WTC11 (cell line): ENCODE data around the gene SATB1.
A peak's percentile ranks its signal among the peaks of the same experiment; 100 is the strongest.

ENCODE experiments used
- ATF3 ChIP-seq: sonication (generic); formaldehyde crosslinking; conservative IDR thresholded peaks from 2 replicates; pipeline ENCODE4 v1.8.1; 2022; ENCODE audit warnings: mild to moderate bottlenecking, missing genetic modification reagents
- CREB1 ChIP-seq: sonication (generic); formaldehyde crosslinking; IDR thresholded peaks from 2 replicates; pipeline ENCODE4 v1.8.0; 2023; ENCODE audit warnings: mild to moderate bottlenecking, missing genetic modification reagents
- CTCF ChIP-seq: fragments of 200-600 bp; IDR thresholded peaks from 2 replicates; pipeline ENCODE4 v1.8.0; 2022; ENCODE audit warnings: antibody characterized with exemption
- FOXK1 ChIP-seq: sonication (generic); formaldehyde crosslinking; IDR thresholded peaks from 2 replicates; pipeline ENCODE4 v1.8.0; 2022; ENCODE audit warnings: mild to moderate bottlenecking, moderate library complexity, missing genetic modification reagents
- HMGXB4 ChIP-seq: sonication (generic); formaldehyde crosslinking; IDR thresholded peaks from 2 replicates; pipeline ENCODE4 v1.8.1; 2023; ENCODE audit warnings: mild to moderate bottlenecking, moderate library complexity, missing genetic modification reagents
- MAX ChIP-seq: sonication (generic); formaldehyde crosslinking; IDR thresholded peaks from 2 replicates; pipeline ENCODE4 v1.8.0; 2022; ENCODE audit warnings: mild to moderate bottlenecking, missing genetic modification reagents
- SMAD3 ChIP-seq: sonication (generic); formaldehyde crosslinking; IDR thresholded peaks from 2 replicates; pipeline ENCODE4 v1.8.0; 2022; ENCODE audit warnings: missing genetic modification reagents, mild to moderate bottlenecking, borderline replicate concordance
- SOX15 ChIP-seq: fragments of 250-450 bp; sonication (Bioruptor Pico); IDR thresholded peaks from 2 replicates; pipeline ENCODE4 v1.9.0; 2021; ENCODE audit warnings: mild to moderate bottlenecking
- SP1 ChIP-seq: sonication (generic); formaldehyde crosslinking; conservative IDR thresholded peaks from 2 replicates; pipeline ENCODE4 v1.8.1; 2022; ENCODE audit warnings: missing genetic modification reagents
- TEAD4 ChIP-seq: sonication (generic); formaldehyde crosslinking; IDR thresholded peaks from 2 replicates; pipeline ENCODE4 v1.8.0; 2022; ENCODE audit warnings: mild to moderate bottlenecking, missing genetic modification reagents
- ZBTB43 ChIP-seq: sonication (generic); formaldehyde crosslinking; IDR thresholded peaks from 2 replicates; pipeline ENCODE4 v1.8.1; 2023; ENCODE audit warnings: mild to moderate bottlenecking, missing genetic modification reagents
- ZNF425 ChIP-seq: fragments of 250-450 bp; sonication (Bioruptor Pico); conservative IDR thresholded peaks from 2 replicates; pipeline ENCODE4 v1.9.0; 2021; ENCODE audit warnings: mild to moderate bottlenecking

- TF ChIP-seq CTCF (no peak), ZNF425 (CRISPR knock-in tag) (no peak), SMAD3 (CRISPR knock-in tag) (no peak), SOX15 (CRISPR knock-in tag) (no peak), HMGXB4 (CRISPR knock-in tag) (0 out of 2 replicates have a peak, but pooled peaks have one; percentile 47), FOXK1 (CRISPR knock-in tag) (no peak), CREB1 (CRISPR knock-in tag) (no peak), SP1 (CRISPR knock-in tag) (no peak), MAX (CRISPR knock-in tag) (no peak), TEAD4 (CRISPR knock-in tag) (no peak), ATF3 (CRISPR knock-in tag) (no peak), ZBTB43 (no peak)
Measured at GRCh38 chr3:18444595-18445400, 19.7 kb upstream of the SATB1 start.
